Measurements from ENCODE around the gene PITPNB.

PITPNB gene

DNA sequence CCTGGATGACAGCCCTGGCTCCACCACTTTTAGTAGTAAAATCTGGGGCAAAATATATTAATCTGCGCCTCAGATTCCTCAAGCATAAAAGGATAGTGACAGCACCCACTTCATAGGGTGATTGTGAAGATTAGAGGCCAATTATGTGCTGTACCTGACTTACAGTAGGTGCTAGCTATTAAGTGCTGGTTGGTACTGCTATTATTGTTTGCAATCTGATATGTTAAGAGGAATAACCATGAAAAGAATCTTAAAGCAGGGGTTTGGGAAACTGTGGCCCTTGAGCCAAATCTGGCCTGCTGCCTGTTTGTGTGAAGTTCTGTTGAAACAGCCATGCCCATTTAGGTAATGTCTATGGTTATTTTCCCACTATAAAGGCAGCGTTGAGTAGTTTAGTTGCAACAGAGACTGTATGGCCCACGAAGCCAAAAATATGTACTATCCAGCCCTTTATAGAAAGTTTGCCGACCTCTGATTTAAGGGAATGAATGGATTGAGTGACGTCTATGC lies 72.8 kb downstream of the PITPNB start:
- no peak for TF ChIP-seq RARB (CRISPR knock-in tag; IDR thresholded peaks at IDR 0.05)
- no peak for TF ChIP-seq CSRNP3 (CRISPR knock-in tag; IDR thresholded peaks at IDR 0.05)
- TF ChIP-seq ZNF565 (CRISPR knock-in tag; conservative IDR thresholded peaks at IDR 0.05; ENCODE audit: low read depth), result no peak
- no peak for TF ChIP-seq ZNF70 (CRISPR knock-in tag; IDR thresholded peaks at IDR 0.05)
- TF ChIP-seq ISL1 (CRISPR knock-in tag; IDR thresholded peaks at IDR 0.05), result no peak
- TF ChIP-seq PPARA (CRISPR knock-in tag; IDR thresholded peaks at IDR 0.05; ENCODE audit: borderline replicate concordance), result no peak
- TF ChIP-seq BACH2 (CRISPR knock-in tag; IDR thresholded peaks at IDR 0.05; ENCODE audit: borderline replicate concordance), result no peak
- no peak for TF ChIP-seq CSDC2 (CRISPR knock-in tag; IDR thresholded peaks at IDR 0.05)
- no peak for TF ChIP-seq OSR1 (CRISPR knock-in tag; IDR thresholded peaks at IDR 0.05)
- TF ChIP-seq ZFP30 (CRISPR knock-in tag; IDR thresholded peaks at IDR 0.05), result no peak
- TF ChIP-seq, protein P1, sequence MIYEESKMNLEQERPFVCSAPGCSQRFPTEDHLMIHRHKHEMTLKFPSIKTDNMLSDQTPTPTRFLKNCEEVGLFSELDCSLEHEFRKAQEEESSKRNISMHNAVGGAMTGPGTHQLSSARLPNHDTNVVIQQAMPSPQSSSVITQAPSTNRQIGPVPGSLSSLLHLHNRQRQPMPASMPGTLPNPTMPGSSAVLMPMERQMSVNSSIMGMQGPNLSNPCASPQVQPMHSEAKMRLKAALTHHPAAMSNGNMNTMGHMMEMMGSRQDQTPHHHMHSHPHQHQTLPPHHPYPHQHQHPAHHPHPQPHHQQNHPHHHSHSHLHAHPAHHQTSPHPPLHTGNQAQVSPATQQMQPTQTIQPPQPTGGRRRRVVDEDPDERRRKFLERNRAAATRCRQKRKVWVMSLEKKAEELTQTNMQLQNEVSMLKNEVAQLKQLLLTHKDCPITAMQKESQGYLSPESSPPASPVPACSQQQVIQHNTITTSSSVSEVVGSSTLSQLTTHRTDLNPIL (CRISPR knock-in tag; IDR thresholded peaks at IDR 0.05; ENCODE audit: low read depth), result no peak
- TF ChIP-seq ZFP3 (CRISPR knock-in tag; IDR thresholded peaks at IDR 0.05), result no peak
- no peak for TF ChIP-seq ZNF8 (CRISPR knock-in tag; IDR thresholded peaks at IDR 0.05)
- TF ChIP-seq ESRRG (CRISPR knock-in tag; IDR thresholded peaks at IDR 0.05), result no peak
- TF ChIP-seq ZC3H10 (CRISPR knock-in tag; IDR thresholded peaks at IDR 0.05), result no peak
- no peak for TF ChIP-seq ARNTL (CRISPR knock-in tag; IDR thresholded peaks at IDR 0.05; ENCODE audit: borderline replicate concordance, low read depth)
- ATAC-seq, result no peak

DNA sequence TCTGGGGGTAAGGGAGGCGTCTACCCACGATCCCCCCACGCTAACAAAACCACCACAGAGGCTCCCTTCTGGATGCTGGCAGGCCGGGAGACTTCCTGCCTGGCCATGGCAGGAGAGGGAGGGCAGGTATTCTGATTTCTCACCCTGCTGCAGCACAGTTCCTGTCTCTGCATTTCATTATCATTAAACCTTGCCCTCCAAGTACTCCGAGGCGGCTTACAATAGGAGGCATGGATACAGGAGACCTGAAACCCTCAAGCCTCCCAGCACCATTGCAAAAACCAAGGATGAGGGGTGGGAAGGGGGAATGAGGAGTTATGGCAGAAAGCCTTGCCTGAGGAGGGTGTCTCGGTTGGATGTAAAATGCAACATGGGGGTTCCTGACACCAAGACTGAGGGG lies 73.4 kb downstream of the PITPNB start:
- TF ChIP-seq PPARA (CRISPR knock-in tag; IDR thresholded peaks at IDR 0.05; ENCODE audit: borderline replicate concordance), result no peak
- TF ChIP-seq ZNF70 (CRISPR knock-in tag; IDR thresholded peaks at IDR 0.05), result no peak
- TF ChIP-seq ZFP3 (CRISPR knock-in tag; IDR thresholded peaks at IDR 0.05), result no peak
- TF ChIP-seq ZFP30 (CRISPR knock-in tag; IDR thresholded peaks at IDR 0.05), result no peak
- TF ChIP-seq, protein P2, sequence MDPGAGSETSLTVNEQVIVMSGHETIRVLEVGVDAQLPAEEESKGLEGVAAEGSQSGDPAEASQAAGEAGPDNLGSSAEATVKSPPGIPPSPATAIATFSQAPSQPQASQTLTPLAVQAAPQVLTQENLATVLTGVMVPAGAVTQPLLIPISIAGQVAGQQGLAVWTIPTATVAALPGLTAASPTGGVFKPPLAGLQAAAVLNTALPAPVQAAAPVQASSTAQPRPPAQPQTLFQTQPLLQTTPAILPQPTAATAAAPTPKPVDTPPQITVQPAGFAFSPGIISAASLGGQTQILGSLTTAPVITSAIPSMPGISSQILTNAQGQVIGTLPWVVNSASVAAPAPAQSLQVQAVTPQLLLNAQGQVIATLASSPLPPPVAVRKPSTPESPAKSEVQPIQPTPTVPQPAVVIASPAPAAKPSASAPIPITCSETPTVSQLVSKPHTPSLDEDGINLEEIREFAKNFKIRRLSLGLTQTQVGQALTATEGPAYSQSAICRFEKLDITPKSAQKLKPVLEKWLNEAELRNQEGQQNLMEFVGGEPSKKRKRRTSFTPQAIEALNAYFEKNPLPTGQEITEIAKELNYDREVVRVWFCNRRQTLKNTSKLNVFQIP (CRISPR knock-in tag; IDR thresholded peaks at IDR 0.05; ENCODE audit: borderline replicate concordance, low read depth), result no peak
- no peak for TF ChIP-seq TCF4 (CRISPR knock-in tag; IDR thresholded peaks at IDR 0.05; ENCODE audit: borderline replicate concordance)
- TF ChIP-seq ARNTL (CRISPR knock-in tag; IDR thresholded peaks at IDR 0.05; ENCODE audit: borderline replicate concordance, low read depth), result no peak
- TF ChIP-seq ZC3H10 (CRISPR knock-in tag; IDR thresholded peaks at IDR 0.05), result no peak
- no peak for TF ChIP-seq SNAI2 (CRISPR knock-in tag; IDR thresholded peaks at IDR 0.05)
- no peak for TF ChIP-seq BACH2 (CRISPR knock-in tag; IDR thresholded peaks at IDR 0.05; ENCODE audit: borderline replicate concordance)
- no peak for TF ChIP-seq TOX (CRISPR knock-in tag; IDR thresholded peaks at IDR 0.05; ENCODE audit: borderline replicate concordance)
- TF ChIP-seq CSRNP3 (CRISPR knock-in tag; IDR thresholded peaks at IDR 0.05), result no peak
- TF ChIP-seq, protein P3, sequence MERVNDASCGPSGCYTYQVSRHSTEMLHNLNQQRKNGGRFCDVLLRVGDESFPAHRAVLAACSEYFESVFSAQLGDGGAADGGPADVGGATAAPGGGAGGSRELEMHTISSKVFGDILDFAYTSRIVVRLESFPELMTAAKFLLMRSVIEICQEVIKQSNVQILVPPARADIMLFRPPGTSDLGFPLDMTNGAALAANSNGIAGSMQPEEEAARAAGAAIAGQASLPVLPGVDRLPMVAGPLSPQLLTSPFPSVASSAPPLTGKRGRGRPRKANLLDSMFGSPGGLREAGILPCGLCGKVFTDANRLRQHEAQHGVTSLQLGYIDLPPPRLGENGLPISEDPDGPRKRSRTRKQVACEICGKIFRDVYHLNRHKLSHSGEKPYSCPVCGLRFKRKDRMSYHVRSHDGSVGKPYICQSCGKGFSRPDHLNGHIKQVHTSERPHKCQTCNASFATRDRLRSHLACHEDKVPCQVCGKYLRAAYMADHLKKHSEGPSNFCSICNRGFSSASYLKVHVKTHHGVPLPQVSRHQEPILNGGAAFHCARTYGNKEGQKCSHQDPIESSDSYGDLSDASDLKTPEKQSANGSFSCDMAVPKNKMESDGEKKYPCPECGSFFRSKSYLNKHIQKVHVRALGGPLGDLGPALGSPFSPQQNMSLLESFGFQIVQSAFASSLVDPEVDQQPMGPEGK (CRISPR knock-in tag; IDR thresholded peaks at IDR 0.05; ENCODE audit: borderline replicate concordance), result no peak
- TF ChIP-seq ZNF8 (CRISPR knock-in tag; IDR thresholded peaks at IDR 0.05), result no peak
- no peak for TF ChIP-seq RARB (CRISPR knock-in tag; IDR thresholded peaks at IDR 0.05)
- no peak for TF ChIP-seq ESRRG (CRISPR knock-in tag; IDR thresholded peaks at IDR 0.05)
- no peak for ATAC-seq
